Tibial artery (tissue), 4 donors: Measurements from ENCODE around the gene HES3.

ENCODE experiments used
- DNase-seq, 2 donors: peaks; one replicate each; pipeline ENCODE4 v3.0.0-alpha.2; 2019
- H3K27ac ChIP-seq, 2 donors: fragments of 200-600 bp; sonication (generic) in 1 of 2; 1 replicate in 1 of 2; 2 replicates in 1 of 2; pipeline ENCODE4 v1.5.1; 2018 to 2019; ENCODE audit warnings: mild to moderate bottlenecking in 1 of 2
- H3K27me3 ChIP-seq, 2 donors: fragments of 200-600 bp; sonication (generic) in 1 of 2; one replicate each; pipeline versions ENCODE4 v1.5.1 to v1.6.0; 2016 to 2019
- H3K36me3 ChIP-seq, 3 donors: fragments of 200-600 bp; sonication (generic) in 2 of 3; one replicate each; pipeline ENCODE4 v1.5.1; 2016 to 2019; ENCODE audit warnings: mild to moderate bottlenecking in 2 of 3
- H3K4me1 ChIP-seq, 4 donors: fragments of 200-600 bp; sonication (generic) in 2 of 4; 1 replicate in 3 of 4; 2 replicates in 1 of 4; pipeline ENCODE4 v1.5.1; 2016 to 2019
- H3K4me3 ChIP-seq, 2 donors: fragments of 200-600 bp; sonication (generic) in 1 of 2; 1 replicate in 1 of 2; 2 replicates in 1 of 2; pipeline ENCODE4 v1.5.1; 2018 to 2019; ENCODE audit warnings: mild to moderate bottlenecking in 2 of 2
- H3K9me3 ChIP-seq, 3 donors: fragments of 200-600 bp; sonication (generic) in 1 of 3; one replicate each; pipeline ENCODE4 v1.5.1; 2016 to 2019
- CTCF ChIP-seq, 2 experiments: fragments of 200-600 bp in 1 of 2; fragments of 450-650 bp in 1 of 2; IDR thresholded peaks; one replicate each; pipeline ENCODE4 v1.5.1; 2017 to 2019; ENCODE audit warnings: antibody characterized with exemption in 2 of 2, mild to moderate bottlenecking in 1 of 2, moderate library complexity in 1 of 2
- intact Hi-C: fragments of 100-400 bp; cut with DNase I; formaldehyde crosslinking; loops from one replicate; pipeline ENCODE4 v1.15.0; 2023; ENCODE audit warnings: low total_unique reads

HES3 gene

GRCh38 chr1:6294080-6294889, 50.3 kb downstream of the HES3 start:
- intact Hi-C loops: no loop called here

GRCh38 chr1:6294890-6295556, 51.0 kb downstream of the HES3 start:
- DNase-seq: no peak

More at GRCh38 chr1:6294080-6294889, 50.3 kb downstream of the HES3 start:
- DNase-seq: no peak
- no peak overlapping the region for H3K27ac ChIP-seq
- no peaks in the 10 kb centered on the region for H3K9me3 ChIP-seq
- H3K4me1 ChIP-seq: peaks cover 0 to 2% (median 0%) of the 10 kb centered on the region in 4 donors
- peaks cover 3 to 20% (median 12%) of the 10 kb centered on the region in 3 donors for H3K36me3 ChIP-seq
- no peak overlapping the region for H3K4me3 ChIP-seq
- TF ChIP-seq CTCF (IDR thresholded peaks at IDR 0.05): no peak
- no peaks in the 10 kb centered on the region for H3K27me3 ChIP-seq

More at GRCh38 chr1:6294890-6295556, 51.0 kb downstream of the HES3 start:
- intact Hi-C loops: no loop called here
- no peak overlapping the region for H3K4me3 ChIP-seq
- H3K4me1 ChIP-seq: no peaks in the 10 kb centered on the region
- no peak for TF ChIP-seq CTCF (IDR thresholded peaks at IDR 0.05)
- no peaks in the 10 kb centered on the region for H3K9me3 ChIP-seq
- H3K27ac ChIP-seq: no peak overlapping the region
- H3K27me3 ChIP-seq: no peaks in the 10 kb centered on the region
- peaks cover 3 to 20% (median 12%) of the 10 kb centered on the region in 3 donors for H3K36me3 ChIP-seq
